ENCODE results near the gene FNDC3B. TPM values are rescaled to one million over a fixed set of nuclear protein-coding genes. Genes with fewer than 3 reads are reported as not detected.

FNDC3B gene
- total RNA-seq, 1 experiment from 2014 or later = 173 TPM

- POLR2A ChIA-PET = interaction anchor here (0.7 kb wide), 1 partner anchor 12 kb away, joined by 6 read pairs; no protein-coding TSS in a partner anchor
- intact Hi-C loops (cut with micrococcal nuclease; ENCODE audit: unreplicated experiment) (no loop called here), in situ Hi-C loops (cut with HindIII; ENCODE audit: low pct_unique_long_range_greater_than_20kb, low sequenced_read_pairs) (no loop called here)
- no peaks in the 10 kb centered on the region for H3K36me3 ChIP-seq (ENCODE audit: control insufficient read depth, insufficient read depth, low read length)
- no peaks in the 10 kb centered on the region for H3K9me3 ChIP-seq (ENCODE audit: control insufficient read depth, insufficient read depth, low read depth, low read length)
- no peak for DNase-seq (ENCODE audit: low read depth, low spot score)
- H3K4me3 ChIP-seq (ENCODE audit: low read depth in 2 of 2, low read length in 2 of 2) = no peak overlapping the region
- no peaks in the 10 kb centered on the region for H3K27me3 ChIP-seq (ENCODE audit: control insufficient read depth, insufficient read depth, low read length)
- TF ChIP-seq REST (IDR thresholded peaks at IDR 0.05; ENCODE audit: insufficient read depth in 1 of 2, low read depth in 2 of 2, low read length in 1 of 2) (no peak), CTCF (IDR thresholded peaks at IDR 0.05) (no peak), POLR2AphosphoS5 (IDR thresholded peaks at IDR 0.05; ENCODE audit: low read depth, low read length) (no peak), TCF7L2 (IDR thresholded peaks at IDR 0.05; ENCODE audit: low read depth, low read length) (no peak), SIN3A (IDR thresholded peaks at IDR 0.05; ENCODE audit: borderline replicate concordance, insufficient read depth, low read depth, low read length) (no peak)
- H3K27ac ChIP-seq (ENCODE audit: low read length) = peak overlapping the region; percentile 74
- peaks cover 79% of the 10 kb centered on the region for H3K4me1 ChIP-seq (ENCODE audit: control insufficient read depth, insufficient read depth, low read length)
- ATAC-seq = 0 out of 2 replicates have a peak, but pooled peaks have one; percentile 23
- CTCF ChIA-PET = no interaction called here
- BruUV-seq (replicated peaks) = no TSS peak
Measured at GRCh38 chr3:172096881-172097420, 57.6 kb downstream of the FNDC3B start.

- peaks cover 80% of the 10 kb centered on the region for H3K4me1 ChIP-seq (ENCODE audit: control insufficient read depth, insufficient read depth, low read length)
- CTCF ChIA-PET = no interaction called here
- DNase-seq (ENCODE audit: low read depth, low spot score) (no peak), ATAC-seq (no peak)
- no peak overlapping the region for H3K4me3 ChIP-seq (ENCODE audit: low read depth in 2 of 2, low read length in 2 of 2)
- TF ChIP-seq CTCF (IDR thresholded peaks at IDR 0.05) (no peak), TCF7L2 (IDR thresholded peaks at IDR 0.05; ENCODE audit: low read depth, low read length) (no peak), SIN3A (IDR thresholded peaks at IDR 0.05; ENCODE audit: borderline replicate concordance, insufficient read depth, low read depth, low read length) (no peak)
- in situ Hi-C loops (cut with HindIII; ENCODE audit: low pct_unique_long_range_greater_than_20kb, low sequenced_read_pairs) (no loop called here), intact Hi-C loops (cut with micrococcal nuclease; ENCODE audit: unreplicated experiment) (no loop called here)
- H3K9me3 ChIP-seq (ENCODE audit: control insufficient read depth, insufficient read depth, low read depth, low read length) = no peaks in the 10 kb centered on the region
- BruUV-seq (replicated peaks) = no TSS peak
- no peaks in the 10 kb centered on the region for H3K27me3 ChIP-seq (ENCODE audit: control insufficient read depth, insufficient read depth, low read length)
- H3K27ac ChIP-seq (ENCODE audit: low read length) = peak overlapping the region; percentile 71
- POLR2A ChIA-PET = interaction anchor here (0.6 kb wide), 1 partner anchor 371 kb away, joined by 5 read pairs; no protein-coding TSS in a partner anchor
- H3K36me3 ChIP-seq (ENCODE audit: control insufficient read depth, insufficient read depth, low read length) = no peaks in the 10 kb centered on the region
Measured at GRCh38 chr3:172097585-172097984, 58.2 kb downstream of the FNDC3B start.
